ENCODE measurements around the gene SFXN5. TPM values are rescaled to one million over a fixed set of nuclear protein-coding genes. Genes with fewer than 3 reads are reported as not detected.

SFXN5 gene
- total and polyA plus RNA-seq, 2 donors (not counting 3 experiments of a cell fraction or from before 2014, with no cell fraction given): 18.7 to 28.6 TPM

- ChIA-PET CTCF (interaction anchor here (0.8 to 4.8 kb wide), 32 partner anchors 10 to 261 kb away, joined by 3 to 178 read pairs (median 5); partner anchors contain the start of genes CCT7, EMX1 and SPR), POLR2A (no interaction called here)
- FAIRE-seq: no peak
- no peak overlapping the region for H3K4me3 ChIP-seq (replicated peaks in 1 of 3; ENCODE audit: insufficient read depth in 1 of 3, low read depth in 1 of 3, low read length in 3 of 3)
- no peaks in the 10 kb centered on the region for H3K27me3 ChIP-seq (ENCODE audit: control insufficient read depth in 2 of 2, insufficient read depth in 2 of 2, low read length in 2 of 2)
- no peak overlapping the region for H3K27ac ChIP-seq (ENCODE audit: insufficient read depth, low read depth, low read length)
- no peak overlapping the region for H3K9ac ChIP-seq (replicated peaks; ENCODE audit: extremely low read depth, insufficient read depth, low read length)
- no peak overlapping the region for H3K4me2 ChIP-seq (ENCODE audit: insufficient read depth, low read length)
- H3K36me3 ChIP-seq (ENCODE audit: control insufficient read depth in 2 of 2, extremely low read depth in 1 of 2, insufficient read depth in 2 of 2, low read length in 2 of 2): no peaks in the 10 kb centered on the region
- no peaks in the 10 kb centered on the region for H4K20me1 ChIP-seq (replicated peaks; ENCODE audit: control insufficient read depth, extremely low read depth, insufficient read depth, low read length)
- dilution Hi-C loops (cut with MboI; ENCODE audit: extremely low pct_ligation_motif_present, low sequenced_read_pairs): no loop called here
- H3K4me1 ChIP-seq (ENCODE audit: control insufficient read depth, extremely low read depth, insufficient read depth, low read length): no peaks in the 10 kb centered on the region
- intact Hi-C loops (cut with micrococcal nuclease): loop anchor here (1.0 kb wide), 1 partner anchor 81 kb away; no protein-coding TSS in a partner anchor
- H3K9me1 ChIP-seq (replicated peaks; ENCODE audit: control insufficient read depth, extremely low read depth, insufficient read depth, low read length): no peaks in the 10 kb centered on the region
- TF ChIP-seq POLR2A (IDR thresholded peaks at IDR 0.05; ENCODE audit: low read depth, low read length) (no peak), POLR2AphosphoS5 (IDR thresholded peaks at IDR 0.05; ENCODE audit: insufficient read depth, low read depth, low read length) (no peak), FOS (IDR thresholded peaks at IDR 0.05; ENCODE audit: borderline replicate concordance, insufficient read depth, low read length) (no peak), GATA2 (IDR thresholded peaks at IDR 0.05; ENCODE audit: insufficient read depth, insufficient read length, low read depth, low read length) (no peak), JUN (IDR thresholded peaks at IDR 0.05; ENCODE audit: borderline replicate concordance, insufficient read depth, insufficient read length, low read depth) (no peak), EZH2 (IDR thresholded peaks at IDR 0.05; ENCODE audit: borderline replicate concordance, low read depth, low read length, severe bottlenecking) (no peak), MAX (IDR thresholded peaks at IDR 0.05; ENCODE audit: insufficient read depth, insufficient read length) (no peak), CTCF (IDR thresholded peaks at IDR 0.05; ENCODE audit: extremely low read depth in 1 of 2, insufficient read depth in 1 of 2, low read depth in 1 of 2, low read length in 2 of 2) (no peak), MYC (IDR thresholded peaks at IDR 0.05; ENCODE audit: low read depth, low read length) (no peak)
- BruUV-seq (replicated peaks): no TSS peak
- no peak for DNase-seq (ENCODE audit: low read depth, low spot score)
- no peak overlapping the region for H2AFZ ChIP-seq (ENCODE audit: low read depth, low read length)
- no peaks in the 10 kb centered on the region for H3K9me3 ChIP-seq (replicated peaks; ENCODE audit: control insufficient read depth, insufficient read depth, low read length)
- no peaks in the 10 kb centered on the region for H3K79me2 ChIP-seq (ENCODE audit: control insufficient read depth, insufficient read depth, low read length)
These were observed 98.4 kb downstream of the SFXN5 start for GRCh38 chr2:72973137-72973535.
